PFSK-1 (cell line): ENCODE measurements around the gene SEMA3A.

Experiments used
- FOXP2 ChIP-seq: optimal IDR thresholded peaks from 2 replicates; pipeline ENCODE3; 2011; ENCODE audit warnings: borderline replicate concordance, control low read depth, inconsistent platforms; ENCODE audit not compliant: insufficient read depth; ENCODE audit errors: extremely low read length, extremely low read depth
- POLR2AphosphoS5 ChIP-seq: IDR thresholded peaks from 2 replicates; pipeline ENCODE4 v1.6.1; 2012; ENCODE audit warnings: low read depth, mild to moderate bottlenecking, control low read depth, low read length, moderate library complexity
- SIN3A ChIP-seq: IDR thresholded peaks from 2 replicates; pipeline ENCODE4 v1.6.1; 2012; ENCODE audit warnings: mild to moderate bottlenecking, low read length, moderate library complexity, borderline replicate concordance; ENCODE audit not compliant: insufficient read depth
- TAF1 ChIP-seq: IDR thresholded peaks from 2 replicates; pipeline ENCODE4 v1.6.1; 2012; ENCODE audit warnings: low read length, control low read depth, borderline replicate concordance; ENCODE audit not compliant: insufficient read depth
- TF ChIP-seq, protein P1 (sequence below), 2 experiments: IDR thresholded peaks; 2 replicates each; pipeline versions ENCODE4 v1.6.1 to v1.8.0; 2011 to 2012; ENCODE audit warnings: low read depth in 2 of 2, low read length in 2 of 2, control low read depth in 1 of 2, inconsistent platforms in 1 of 2, mild to moderate bottlenecking in 1 of 2, moderate library complexity in 1 of 2; ENCODE audit not compliant: insufficient read depth in 1 of 2

SEMA3A gene

DNA sequence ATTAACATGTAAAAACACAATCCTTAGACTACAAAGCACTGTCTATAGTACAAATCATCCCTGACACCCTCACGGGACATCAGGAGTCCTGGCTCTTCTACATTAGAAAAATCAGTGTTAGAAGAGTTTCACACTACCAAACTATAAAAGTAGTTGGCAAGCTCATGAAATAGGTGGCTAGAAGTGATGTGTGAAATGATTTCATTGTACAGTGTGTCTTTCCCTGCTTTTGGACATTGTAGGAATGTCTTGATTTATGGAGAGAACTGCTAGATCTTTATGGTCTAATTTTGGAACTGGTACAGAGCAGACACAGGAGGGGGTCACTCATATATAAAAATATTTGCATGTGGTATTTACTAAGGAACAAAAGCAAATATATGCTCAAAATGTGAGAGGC is 33.2 kb downstream of the SEMA3A start:
- no peak for TF ChIP-seq TAF1
- TF ChIP-seq, protein P1, sequence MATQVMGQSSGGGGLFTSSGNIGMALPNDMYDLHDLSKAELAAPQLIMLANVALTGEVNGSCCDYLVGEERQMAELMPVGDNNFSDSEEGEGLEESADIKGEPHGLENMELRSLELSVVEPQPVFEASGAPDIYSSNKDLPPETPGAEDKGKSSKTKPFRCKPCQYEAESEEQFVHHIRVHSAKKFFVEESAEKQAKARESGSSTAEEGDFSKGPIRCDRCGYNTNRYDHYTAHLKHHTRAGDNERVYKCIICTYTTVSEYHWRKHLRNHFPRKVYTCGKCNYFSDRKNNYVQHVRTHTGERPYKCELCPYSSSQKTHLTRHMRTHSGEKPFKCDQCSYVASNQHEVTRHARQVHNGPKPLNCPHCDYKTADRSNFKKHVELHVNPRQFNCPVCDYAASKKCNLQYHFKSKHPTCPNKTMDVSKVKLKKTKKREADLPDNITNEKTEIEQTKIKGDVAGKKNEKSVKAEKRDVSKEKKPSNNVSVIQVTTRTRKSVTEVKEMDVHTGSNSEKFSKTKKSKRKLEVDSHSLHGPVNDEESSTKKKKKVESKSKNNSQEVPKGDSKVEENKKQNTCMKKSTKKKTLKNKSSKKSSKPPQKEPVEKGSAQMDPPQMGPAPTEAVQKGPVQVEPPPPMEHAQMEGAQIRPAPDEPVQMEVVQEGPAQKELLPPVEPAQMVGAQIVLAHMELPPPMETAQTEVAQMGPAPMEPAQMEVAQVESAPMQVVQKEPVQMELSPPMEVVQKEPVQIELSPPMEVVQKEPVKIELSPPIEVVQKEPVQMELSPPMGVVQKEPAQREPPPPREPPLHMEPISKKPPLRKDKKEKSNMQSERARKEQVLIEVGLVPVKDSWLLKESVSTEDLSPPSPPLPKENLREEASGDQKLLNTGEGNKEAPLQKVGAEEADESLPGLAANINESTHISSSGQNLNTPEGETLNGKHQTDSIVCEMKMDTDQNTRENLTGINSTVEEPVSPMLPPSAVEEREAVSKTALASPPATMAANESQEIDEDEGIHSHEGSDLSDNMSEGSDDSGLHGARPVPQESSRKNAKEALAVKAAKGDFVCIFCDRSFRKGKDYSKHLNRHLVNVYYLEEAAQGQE (IDR thresholded peaks at IDR 0.05; ENCODE audit: insufficient read depth in 1 of 2, low read depth in 2 of 2, low read length in 2 of 2): no peak
- no peak for TF ChIP-seq FOXP2
- no peak for TF ChIP-seq SIN3A
- TF ChIP-seq POLR2AphosphoS5: no peak

DNA sequence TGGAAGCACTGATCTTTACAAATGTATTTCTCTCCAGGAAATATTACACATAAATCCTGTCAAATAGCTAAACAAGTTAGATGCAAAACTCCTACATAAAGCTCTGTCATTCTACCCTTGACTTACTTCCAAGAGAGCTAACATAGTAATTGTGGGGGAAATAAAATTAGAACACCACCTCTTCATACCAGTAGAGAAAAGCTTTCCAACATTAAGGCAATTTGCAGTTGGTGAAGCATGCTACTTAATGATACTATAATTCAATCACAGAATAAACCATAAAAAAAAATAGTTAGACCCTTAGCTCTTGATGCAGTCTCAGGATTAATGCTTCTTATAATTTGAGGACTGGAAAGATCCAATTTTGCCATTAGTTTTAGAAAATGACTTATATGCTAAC is 35.2 kb downstream of the SEMA3A start:
- no peak for TF ChIP-seq POLR2AphosphoS5
- no peak for TF ChIP-seq TAF1
- TF ChIP-seq FOXP2: no peak
- TF ChIP-seq SIN3A: no peak
- TF ChIP-seq, protein P1 (IDR thresholded peaks at IDR 0.05; ENCODE audit: insufficient read depth in 1 of 2, low read depth in 2 of 2, low read length in 2 of 2): no peak

DNA sequence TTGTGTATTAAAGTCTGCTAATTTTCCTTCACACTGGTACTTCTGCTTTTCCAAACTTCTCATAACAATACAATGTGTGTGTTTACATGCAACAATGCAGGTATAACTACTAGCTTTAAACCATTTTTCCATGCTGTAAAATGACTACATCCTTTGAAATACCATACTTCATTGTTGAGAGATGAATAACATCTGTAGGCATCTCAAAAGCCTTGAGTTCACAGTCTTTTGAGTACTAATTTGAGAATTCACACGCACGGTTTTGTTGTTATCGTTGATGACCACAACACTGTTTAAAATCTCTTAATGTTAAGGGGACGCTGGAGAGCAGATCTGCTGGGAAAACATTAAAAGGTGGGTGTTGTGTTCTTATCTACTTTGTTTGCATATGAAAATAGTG is 37.4 kb downstream of the SEMA3A start:
- TF ChIP-seq, protein P1 (IDR thresholded peaks at IDR 0.05; ENCODE audit: insufficient read depth in 1 of 2, low read depth in 2 of 2, low read length in 2 of 2): no peak
- TF ChIP-seq TAF1: no peak
- no peak for TF ChIP-seq SIN3A
- TF ChIP-seq FOXP2: no peak
- TF ChIP-seq POLR2AphosphoS5: no peak

DNA sequence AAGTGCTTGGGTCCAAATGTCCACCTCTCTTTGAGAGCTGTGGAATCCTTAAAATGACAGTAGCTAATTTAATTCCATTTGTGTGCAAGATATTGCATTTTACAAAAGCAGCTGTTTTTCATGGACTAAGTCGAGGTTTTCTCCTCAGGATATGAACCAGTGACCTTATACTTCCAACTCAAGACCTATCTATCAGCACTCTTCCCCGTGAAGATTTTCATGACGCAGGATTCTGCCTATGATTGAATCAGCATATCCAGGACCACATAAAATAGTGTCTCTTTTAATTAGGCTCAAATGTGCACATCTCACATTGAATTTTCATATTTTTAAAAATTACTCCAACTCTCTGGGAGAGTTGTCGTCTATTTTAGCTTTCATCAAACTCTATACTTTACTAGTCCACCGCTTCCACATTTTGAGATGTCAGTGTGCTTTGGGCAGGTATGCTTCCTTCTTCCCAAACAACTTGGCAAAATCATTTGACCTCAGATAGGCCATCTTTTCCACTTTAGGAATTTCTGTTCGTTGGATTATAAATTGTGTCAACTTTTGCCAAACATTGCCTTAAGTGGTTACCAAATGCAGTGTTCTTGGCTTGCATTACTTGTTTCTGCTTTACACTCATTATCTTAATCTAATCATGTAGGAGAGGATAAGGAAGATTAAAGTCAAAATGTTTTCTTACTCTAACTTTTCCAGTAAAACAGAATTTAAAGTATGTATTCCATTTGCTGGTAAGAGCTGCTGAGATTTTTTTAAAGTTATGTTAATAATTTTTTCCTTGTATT is 39.4 kb downstream of the SEMA3A start:
- no peak for TF ChIP-seq FOXP2
- TF ChIP-seq TAF1: no peak
- TF ChIP-seq POLR2AphosphoS5: no peak
- TF ChIP-seq, protein P1 (IDR thresholded peaks at IDR 0.05; ENCODE audit: insufficient read depth in 1 of 2, low read depth in 2 of 2, low read length in 2 of 2): no peak
- no peak for TF ChIP-seq SIN3A

DNA sequence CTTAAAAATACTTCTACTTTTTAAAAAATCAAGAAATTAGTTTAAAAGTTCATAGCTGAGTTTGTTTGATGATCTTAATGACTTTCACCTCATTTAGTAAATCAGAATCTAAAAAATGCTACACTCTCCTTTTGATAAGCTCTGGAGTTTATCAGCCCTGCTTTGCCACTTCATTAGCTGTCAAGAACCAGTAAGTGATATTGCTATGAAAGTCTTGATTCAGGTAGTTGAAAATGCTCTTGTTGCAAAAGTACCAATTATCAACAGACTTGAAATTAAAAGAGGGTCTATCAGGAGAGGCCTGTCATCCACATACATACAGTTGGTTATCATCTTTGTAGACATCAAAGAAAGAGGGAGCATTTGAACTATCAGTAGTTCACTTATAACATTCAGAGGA is 41.6 kb downstream of the SEMA3A start:
- no peak for TF ChIP-seq FOXP2
- TF ChIP-seq TAF1: no peak
- TF ChIP-seq, protein P1 (IDR thresholded peaks at IDR 0.05; ENCODE audit: insufficient read depth in 1 of 2, low read depth in 2 of 2, low read length in 2 of 2): no peak
- TF ChIP-seq POLR2AphosphoS5: no peak
- no peak for TF ChIP-seq SIN3A
